ENCODE measurements around the gene NOA1.

Gene NOA1

GRCh38 chr4:56953680-56954520 lies 23.5 kb downstream of the NOA1 start:
- TF ChIP-seq, protein P1, sequence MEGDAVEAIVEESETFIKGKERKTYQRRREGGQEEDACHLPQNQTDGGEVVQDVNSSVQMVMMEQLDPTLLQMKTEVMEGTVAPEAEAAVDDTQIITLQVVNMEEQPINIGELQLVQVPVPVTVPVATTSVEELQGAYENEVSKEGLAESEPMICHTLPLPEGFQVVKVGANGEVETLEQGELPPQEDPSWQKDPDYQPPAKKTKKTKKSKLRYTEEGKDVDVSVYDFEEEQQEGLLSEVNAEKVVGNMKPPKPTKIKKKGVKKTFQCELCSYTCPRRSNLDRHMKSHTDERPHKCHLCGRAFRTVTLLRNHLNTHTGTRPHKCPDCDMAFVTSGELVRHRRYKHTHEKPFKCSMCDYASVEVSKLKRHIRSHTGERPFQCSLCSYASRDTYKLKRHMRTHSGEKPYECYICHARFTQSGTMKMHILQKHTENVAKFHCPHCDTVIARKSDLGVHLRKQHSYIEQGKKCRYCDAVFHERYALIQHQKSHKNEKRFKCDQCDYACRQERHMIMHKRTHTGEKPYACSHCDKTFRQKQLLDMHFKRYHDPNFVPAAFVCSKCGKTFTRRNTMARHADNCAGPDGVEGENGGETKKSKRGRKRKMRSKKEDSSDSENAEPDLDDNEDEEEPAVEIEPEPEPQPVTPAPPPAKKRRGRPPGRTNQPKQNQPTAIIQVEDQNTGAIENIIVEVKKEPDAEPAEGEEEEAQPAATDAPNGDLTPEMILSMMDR (IDR thresholded peaks at IDR 0.05) = no peak

GRCh38 chr4:56941403-56941802 lies 36.0 kb downstream of the NOA1 start:
- TF ChIP-seq, protein P1 (IDR thresholded peaks at IDR 0.05) = no peak

DNA sequence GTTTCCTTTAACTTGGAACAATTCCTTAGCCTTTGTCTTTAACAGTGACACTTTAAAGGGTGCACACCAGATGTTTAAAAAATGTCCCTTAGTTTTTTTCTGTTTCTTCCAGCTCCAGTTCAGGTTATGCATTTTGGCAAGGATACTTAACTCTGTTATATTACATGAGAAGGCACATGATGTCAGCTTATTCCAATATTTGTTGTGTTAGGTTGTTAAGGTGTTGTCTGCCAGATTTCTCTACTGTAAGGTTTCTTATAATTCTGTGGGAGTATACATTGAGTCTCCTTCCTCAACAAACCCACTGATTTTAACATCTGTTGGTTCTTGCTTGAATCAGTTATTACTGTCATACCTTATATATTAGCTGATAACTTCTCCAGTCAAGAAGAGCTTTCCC lies 36.4 kb downstream of the NOA1 start:
- TF ChIP-seq, protein P1 (IDR thresholded peaks at IDR 0.05) = no peak

GRCh38 chr4:56940403-56940802 lies 37.0 kb downstream of the NOA1 start:
- TF ChIP-seq, protein P1 (IDR thresholded peaks at IDR 0.05) = no peak

- TF ChIP-seq, protein P1 (IDR thresholded peaks at IDR 0.05) = no peak
Measured at GRCh38 chr4:56937262-56937661, 40.1 kb downstream of the NOA1 start.

DNA sequence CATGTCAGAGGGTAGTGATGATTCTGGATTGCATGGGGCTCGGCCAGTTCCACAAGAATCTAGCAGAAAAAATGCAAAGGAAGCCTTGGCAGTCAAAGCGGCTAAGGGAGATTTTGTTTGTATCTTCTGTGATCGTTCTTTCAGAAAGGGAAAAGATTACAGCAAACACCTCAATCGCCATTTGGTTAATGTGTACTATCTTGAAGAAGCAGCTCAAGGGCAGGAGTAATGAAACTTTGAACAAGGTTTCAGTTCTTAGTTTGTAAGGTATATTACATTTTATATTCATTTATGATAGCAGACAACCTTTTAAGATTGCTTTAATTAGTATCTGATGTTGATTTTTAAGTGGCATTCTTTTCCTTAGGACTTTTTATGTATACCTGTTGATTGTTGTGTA lies 45.5 kb downstream of the NOA1 start:
- TF ChIP-seq, protein P1 (IDR thresholded peaks at IDR 0.05) = no peak

DNA sequence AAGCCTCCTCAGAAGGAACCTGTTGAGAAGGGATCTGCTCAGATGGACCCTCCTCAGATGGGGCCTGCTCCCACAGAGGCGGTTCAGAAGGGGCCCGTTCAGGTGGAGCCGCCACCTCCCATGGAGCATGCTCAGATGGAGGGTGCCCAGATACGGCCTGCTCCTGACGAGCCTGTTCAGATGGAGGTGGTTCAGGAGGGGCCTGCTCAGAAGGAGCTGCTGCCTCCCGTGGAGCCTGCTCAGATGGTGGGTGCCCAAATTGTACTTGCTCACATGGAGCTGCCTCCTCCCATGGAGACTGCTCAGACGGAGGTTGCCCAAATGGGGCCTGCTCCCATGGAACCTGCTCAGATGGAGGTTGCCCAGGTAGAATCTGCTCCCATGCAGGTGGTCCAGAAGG lies 46.8 kb downstream of the NOA1 start:
- TF ChIP-seq, protein P1 (IDR thresholded peaks at IDR 0.05) = no peak
